Ovary (tissue), 9 donors: Measurements from ENCODE around the gene SHISA9. TPM values are rescaled to one million over a fixed set of nuclear protein-coding genes. Genes with fewer than 3 reads are reported as not detected.

Source experiments
- DNase-seq, 5 donors: peaks; one replicate each; pipeline ENCODE4 v3.0.0-alpha.2; 2019 to 2020
- H3K27ac ChIP-seq, 2 donors: fragments of 200-600 bp; one replicate each; pipeline versions ENCODE4 v1.5.1 to v1.8.0; 2019 to 2022
- H3K27me3 ChIP-seq: fragments of 200-600 bp; one replicate; pipeline ENCODE4 v1.8.0; 2022
- H3K36me3 ChIP-seq: fragments of 200-600 bp; sonication (generic); one replicate; pipeline ENCODE4 v1.5.1; 2019
- H3K4me1 ChIP-seq: one replicate; pipeline ENCODE4 v1.8.1; 2013; ENCODE audit warnings: mild to moderate bottlenecking, moderate library complexity; ENCODE audit not compliant: insufficient read depth
- H3K4me3 ChIP-seq: fragments of 200-600 bp; sonication (generic); one replicate; pipeline ENCODE4 v1.5.1; 2017
- H3K9me3 ChIP-seq, 2 donors: fragments of 200-600 bp in 1 of 2; sonication (generic) in 1 of 2; one replicate each; pipeline versions ENCODE4 v1.5.1 to v1.8.1; 2013 to 2019; ENCODE audit warnings: mild to moderate bottlenecking in 1 of 2, moderate library complexity in 1 of 2
- EP300 ChIP-seq: sonication (generic); formaldehyde crosslinking; IDR thresholded peaks from one replicate; pipeline ENCODE4 v1.6.1; 2017; ENCODE audit warnings: antibody characterized with exemption
- POLR2A ChIP-seq: fragments of 450-650 bp; IDR thresholded peaks from one replicate; pipeline ENCODE4 v1.6.1; 2017; ENCODE audit warnings: antibody characterized with exemption, mild to moderate bottlenecking, moderate library complexity
- WGBS, 3 donors: extraction: QIAGEN DNeasy Blood & Tissue Kit in 1 of 3; methylation state at CpG; one replicate each; pipeline versions ENCODE4 v1.1.5 to v1.1.7; 2013 to 2017; 5-methylcytosine and 5-hydroxymethylcytosine counted together
- intact Hi-C, 4 donors: fragments of 100-400 bp; cut with DNase I; formaldehyde crosslinking; loops; one replicate each; pipeline versions ENCODE4 v1.11.0 to v1.15.1; 2022 to 2023
- polyA plus RNA-seq, 2 donors: library from polyadenylated mRNA; stranded (reverse); fragments of 200-250 nt in 1 of 2; fragments of 350-450 nt in 1 of 2; fragmentation: Illumina TruSeq in 1 of 2; extraction: RNeasy Lipid Tissue Mini Kit (QIAGEN cat#74804) in 1 of 2; gene quantifications; one replicate each; pipeline ENCODE4 v1.2.3, GENCODE V29; 2013 to 2014
- total RNA-seq, 7 donors: library from RNA; depleted of rRNA in 2 of 7; stranded (reverse); fragments of >200 nt in 2 of 7; fragmentation: NEBNext Ultra II Directional in 3 of 7; extraction: Animal tissue kit (Norgen Biotek cat#: 25700) in 3 of 7; gene quantifications; one replicate each; pipeline versions ENCODE4 v1.1.0 to v1.2.4, GENCODE V29; 2016 to 2023
- TF ChIP-seq, protein P1 (sequence below), 3 donors: fragments of 450-650 bp in 2 of 3; fragments of 200-600 bp in 1 of 3; IDR thresholded peaks; one replicate each; pipeline versions ENCODE4 v1.5.1 to v1.8.0; 2016 to 2022; ENCODE audit warnings: antibody characterized with exemption in 3 of 3, mild to moderate bottlenecking in 1 of 3
- donor health status: DM: no; HTN: no; CAD: no; lungs with moderate emphysema.
- donor health status: DM: no; HTN: no; CAD: no.
- donor health status: Bipolar disorder and iron deficiency.
- donor health status: DM: yes; HTN: yes; CAD: no.
- donor health status: DM: no; HTN: no; CAD: no.
- donor health status: DM: yes; HTN: yes; CAD: no.

Gene SHISA9
- total and polyA plus RNA-seq, 9 donors = 0.03 to 0.47 (median 0.12) TPM; not detected in 3

GRCh38 chr16:13068912-13069583 lies 167.7 kb downstream of the SHISA9 start:
- no peaks in the 10 kb centered on the region for H3K4me1 ChIP-seq
- WGBS, 3 donors = 94 to 96% (median 95%) methylated on average over 8 of the region's 8 CpGs
- no peak overlapping the region for H3K27ac ChIP-seq
- H3K36me3 ChIP-seq = no peaks in the 10 kb centered on the region
- H3K4me3 ChIP-seq = no peak overlapping the region
- intact Hi-C loops = no loop called here
- TF ChIP-seq, protein P1, sequence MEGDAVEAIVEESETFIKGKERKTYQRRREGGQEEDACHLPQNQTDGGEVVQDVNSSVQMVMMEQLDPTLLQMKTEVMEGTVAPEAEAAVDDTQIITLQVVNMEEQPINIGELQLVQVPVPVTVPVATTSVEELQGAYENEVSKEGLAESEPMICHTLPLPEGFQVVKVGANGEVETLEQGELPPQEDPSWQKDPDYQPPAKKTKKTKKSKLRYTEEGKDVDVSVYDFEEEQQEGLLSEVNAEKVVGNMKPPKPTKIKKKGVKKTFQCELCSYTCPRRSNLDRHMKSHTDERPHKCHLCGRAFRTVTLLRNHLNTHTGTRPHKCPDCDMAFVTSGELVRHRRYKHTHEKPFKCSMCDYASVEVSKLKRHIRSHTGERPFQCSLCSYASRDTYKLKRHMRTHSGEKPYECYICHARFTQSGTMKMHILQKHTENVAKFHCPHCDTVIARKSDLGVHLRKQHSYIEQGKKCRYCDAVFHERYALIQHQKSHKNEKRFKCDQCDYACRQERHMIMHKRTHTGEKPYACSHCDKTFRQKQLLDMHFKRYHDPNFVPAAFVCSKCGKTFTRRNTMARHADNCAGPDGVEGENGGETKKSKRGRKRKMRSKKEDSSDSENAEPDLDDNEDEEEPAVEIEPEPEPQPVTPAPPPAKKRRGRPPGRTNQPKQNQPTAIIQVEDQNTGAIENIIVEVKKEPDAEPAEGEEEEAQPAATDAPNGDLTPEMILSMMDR (IDR thresholded peaks at IDR 0.05) = no peak
- TF ChIP-seq POLR2A (no peak), EP300 (no peak)
- H3K27me3 ChIP-seq = no peaks in the 10 kb centered on the region
- DNase-seq = no peak
- H3K9me3 ChIP-seq = no peaks in the 10 kb centered on the region

- DNase-seq = no peak
- Histone ChIP-seq H3K27me3 (no peaks in the 10 kb centered on the region), H3K9me3 (no peaks in the 10 kb centered on the region), H3K4me3 (no peak overlapping the region), H3K27ac (no peak overlapping the region), H3K4me1 (no peaks in the 10 kb centered on the region), H3K36me3 (no peaks in the 10 kb centered on the region)
- 5 to 8% (median 7%) methylated on average over 9 of the region's 9 CpGs for WGBS, 3 donors
- TF ChIP-seq, protein P1 (IDR thresholded peaks at IDR 0.05) = no peak
- TF ChIP-seq POLR2A (no peak), EP300 (no peak)
- intact Hi-C loops = no loop called here
These were observed 168.9 kb downstream of the SHISA9 start for GRCh38 chr16:13070268-13070667.

- DNase-seq = no peak
- Histone ChIP-seq H3K4me1 (no peaks in the 10 kb centered on the region), H3K9me3 (no peaks in the 10 kb centered on the region), H3K27ac (no peak overlapping the region), H3K4me3 (no peak overlapping the region), H3K36me3 (no peaks in the 10 kb centered on the region), H3K27me3 (no peaks in the 10 kb centered on the region)
- 68 to 76% (median 69%) methylated on average over 6 of the region's 6 CpGs for WGBS, 3 donors
- intact Hi-C loops = no loop called here
- no peak for TF ChIP-seq POLR2A
- TF ChIP-seq EP300 = no peak
- TF ChIP-seq, protein P1 (IDR thresholded peaks at IDR 0.05) = no peak
These were observed 175.5 kb downstream of the SHISA9 start for GRCh38 chr16:13076878-13077277.

- TF ChIP-seq POLR2A = no peak
- TF ChIP-seq, protein P1 (IDR thresholded peaks at IDR 0.05) = no peak
- no peak for TF ChIP-seq EP300
- Histone ChIP-seq H3K4me3 (no peak overlapping the region), H3K27me3 (no peaks in the 10 kb centered on the region), H3K36me3 (no peaks in the 10 kb centered on the region), H3K27ac (no peak overlapping the region), H3K9me3 (no peaks in the 10 kb centered on the region), H3K4me1 (no peaks in the 10 kb centered on the region)
- WGBS, 3 donors = 59 to 67% (median 65%) methylated on average over 1 of the region's 1 CpG
- no peak for DNase-seq
- intact Hi-C loops = no loop called here
These were observed 176.4 kb downstream of the SHISA9 start for GRCh38 chr16:13077816-13078215.
